ENCODE measurements around the gene DRC7. TPM values are rescaled to one million over a fixed set of nuclear protein-coding genes. Genes with fewer than 3 reads are reported as not detected.

Gene DRC7
- total and polyA plus RNA-seq, 9 of the 15 experiments (the other 6 are each of a cell fraction or from before 2014, with no cell fraction given) = 0.04 to 0.33 (median 0.12) TPM; not detected in 3

- TF ChIP-seq, protein P1, sequence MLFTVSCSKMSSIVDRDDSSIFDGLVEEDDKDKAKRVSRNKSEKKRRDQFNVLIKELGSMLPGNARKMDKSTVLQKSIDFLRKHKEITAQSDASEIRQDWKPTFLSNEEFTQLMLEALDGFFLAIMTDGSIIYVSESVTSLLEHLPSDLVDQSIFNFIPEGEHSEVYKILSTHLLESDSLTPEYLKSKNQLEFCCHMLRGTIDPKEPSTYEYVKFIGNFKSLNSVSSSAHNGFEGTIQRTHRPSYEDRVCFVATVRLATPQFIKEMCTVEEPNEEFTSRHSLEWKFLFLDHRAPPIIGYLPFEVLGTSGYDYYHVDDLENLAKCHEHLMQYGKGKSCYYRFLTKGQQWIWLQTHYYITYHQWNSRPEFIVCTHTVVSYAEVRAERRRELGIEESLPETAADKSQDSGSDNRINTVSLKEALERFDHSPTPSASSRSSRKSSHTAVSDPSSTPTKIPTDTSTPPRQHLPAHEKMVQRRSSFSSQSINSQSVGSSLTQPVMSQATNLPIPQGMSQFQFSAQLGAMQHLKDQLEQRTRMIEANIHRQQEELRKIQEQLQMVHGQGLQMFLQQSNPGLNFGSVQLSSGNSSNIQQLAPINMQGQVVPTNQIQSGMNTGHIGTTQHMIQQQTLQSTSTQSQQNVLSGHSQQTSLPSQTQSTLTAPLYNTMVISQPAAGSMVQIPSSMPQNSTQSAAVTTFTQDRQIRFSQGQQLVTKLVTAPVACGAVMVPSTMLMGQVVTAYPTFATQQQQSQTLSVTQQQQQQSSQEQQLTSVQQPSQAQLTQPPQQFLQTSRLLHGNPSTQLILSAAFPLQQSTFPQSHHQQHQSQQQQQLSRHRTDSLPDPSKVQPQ (CRISPR knock-in tag; IDR thresholded peaks at IDR 0.05; ENCODE audit: borderline replicate concordance) = no peak
- no peak for TF ChIP-seq CREBBP (IDR thresholded peaks at IDR 0.05; ENCODE audit: low read depth, low read length)
- TF ChIP-seq PTTG1 (tag; IDR thresholded peaks at IDR 0.05; ENCODE audit: low read depth) = no peak
- TF ChIP-seq TSHZ1 (CRISPR knock-in tag; IDR thresholded peaks at IDR 0.05) = no peak
- TF ChIP-seq RFX1 (IDR thresholded peaks at IDR 0.05) = no peak
- TF ChIP-seq ZBTB40 (IDR thresholded peaks at IDR 0.05) = no peak
- TF ChIP-seq ZBTB40 (CRISPR knock-in tag; IDR thresholded peaks at IDR 0.05) = no peak
- TF ChIP-seq GABPB1 (CRISPR knock-in tag; IDR thresholded peaks at IDR 0.05) = no peak
Observed at GRCh38 chr16:57675741-57676551, 18.7 kb upstream of the DRC7 start (continued).
